GM12874 (cell line): ENCODE measurements around the gene GZMB.

Experiments
- CTCF ChIP-seq: IDR thresholded peaks from 2 replicates; pipeline ENCODE4 v1.5.1; 2011; ENCODE audit warnings: low read depth, mild to moderate bottlenecking, control low read depth, low read length, moderate library complexity; ENCODE audit not compliant: insufficient read depth

GZMB gene, protein sequence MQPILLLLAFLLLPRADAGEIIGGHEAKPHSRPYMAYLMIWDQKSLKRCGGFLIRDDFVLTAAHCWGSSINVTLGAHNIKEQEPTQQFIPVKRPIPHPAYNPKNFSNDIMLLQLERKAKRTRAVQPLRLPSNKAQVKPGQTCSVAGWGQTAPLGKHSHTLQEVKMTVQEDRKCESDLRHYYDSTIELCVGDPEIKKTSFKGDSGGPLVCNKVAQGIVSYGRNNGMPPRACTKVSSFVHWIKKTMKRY

GRCh38 chr14:24634158-24634557 is at the start of gene GZMB:
GZMB (minus strand) TSS chr14:24634190; CDS start chr14:24634160, 30 bp downstream.
- TF ChIP-seq CTCF, result no peak

DNA sequence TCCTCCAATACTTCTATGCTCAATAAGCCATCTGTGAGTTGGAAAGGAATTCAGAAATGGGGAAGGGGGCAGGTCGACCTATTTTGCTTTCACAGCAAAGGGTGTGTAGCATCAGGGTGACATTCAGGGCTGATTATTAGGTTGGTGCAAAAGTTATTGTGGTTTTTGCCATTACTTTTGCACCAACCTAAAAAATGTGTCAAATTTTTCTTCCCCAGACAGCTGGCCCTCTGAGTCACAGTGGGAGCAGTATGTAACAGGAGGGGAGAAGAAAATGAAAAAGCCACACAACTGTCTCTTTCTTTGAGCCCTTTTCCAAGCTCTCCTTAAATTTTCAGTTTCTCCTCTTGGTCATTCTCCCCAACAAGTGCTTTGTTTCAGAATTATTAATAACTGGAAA is 47.1 kb upstream of the GZMB start:
- TF ChIP-seq CTCF, result no peak

DNA sequence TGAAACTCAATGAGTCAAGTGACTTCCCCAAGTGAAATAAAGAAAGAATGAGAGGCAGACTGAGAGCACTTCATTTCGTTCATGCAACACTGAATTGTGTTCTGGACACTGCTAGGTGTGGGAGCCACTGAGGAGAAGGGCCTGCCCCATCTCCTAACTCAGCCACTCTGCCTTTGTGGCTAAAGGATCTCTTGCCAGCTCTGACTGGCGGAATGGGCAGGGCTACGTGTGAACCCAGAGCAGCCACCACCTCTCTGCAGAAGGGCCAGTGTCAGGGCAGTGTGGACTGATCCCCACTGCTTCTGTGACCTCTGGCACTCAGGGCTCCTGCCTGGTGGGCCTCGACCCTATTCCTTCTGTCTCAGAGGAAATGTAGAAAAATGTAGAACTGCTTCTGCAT is 46.5 kb upstream of the GZMB start:
- no peak for TF ChIP-seq CTCF

DNA sequence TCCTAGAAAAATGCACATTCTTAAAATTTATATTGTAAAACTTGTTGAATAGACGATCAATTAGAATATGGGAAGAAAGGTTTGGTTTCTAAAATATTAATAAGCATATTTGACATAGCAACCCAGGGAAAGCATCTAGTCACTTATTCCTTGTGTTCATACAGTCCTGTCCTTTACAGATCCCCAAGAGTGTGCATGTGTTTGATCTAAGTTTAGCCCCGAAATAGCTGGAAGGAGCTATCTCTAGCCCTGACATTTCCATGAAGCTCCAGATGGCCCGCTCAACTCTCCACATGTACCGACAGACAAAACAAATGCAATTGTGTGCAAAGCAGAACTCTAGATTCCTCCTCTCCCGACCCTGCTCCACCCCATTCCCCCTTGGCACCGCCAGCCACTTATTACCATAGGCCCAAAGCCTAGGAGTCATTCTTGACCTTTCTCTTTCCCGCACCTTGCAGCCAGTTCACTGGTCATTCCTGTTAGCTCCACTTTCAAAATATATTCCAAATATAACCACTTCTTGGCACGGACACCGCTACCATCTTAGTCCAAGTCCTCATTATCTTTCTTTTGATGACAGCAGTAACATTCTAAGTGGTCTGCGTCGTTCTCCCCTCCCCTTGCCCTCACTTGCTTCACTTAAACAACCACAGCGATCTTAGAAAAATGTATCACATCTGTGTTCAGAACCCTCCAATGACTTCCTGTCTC is 45.4 kb upstream of the GZMB start:
- no peak for TF ChIP-seq CTCF

DNA sequence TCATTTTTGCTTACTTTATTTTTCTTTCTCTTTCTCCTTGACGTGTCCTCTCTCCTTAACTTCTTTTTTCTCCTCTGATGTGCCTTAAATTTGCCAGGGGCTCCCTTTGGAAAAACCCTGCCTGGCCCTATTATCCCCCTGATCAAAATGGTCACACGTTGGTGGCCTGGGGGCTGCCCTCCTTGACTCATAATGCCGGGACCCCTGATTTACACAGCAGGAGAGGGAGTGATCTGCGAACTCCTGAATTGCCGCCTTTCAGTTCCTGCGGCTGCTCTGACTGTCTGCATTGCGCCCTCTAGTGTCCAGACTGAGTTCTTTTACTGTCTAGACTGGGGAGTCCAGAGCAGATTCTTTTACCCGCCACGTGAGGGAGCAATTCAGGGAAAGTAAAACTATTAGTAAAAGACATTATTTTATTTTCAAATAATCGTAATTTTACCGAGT is 44.8 kb upstream of the GZMB start:
- TF ChIP-seq CTCF, result peak; percentile 83

- no peak for TF ChIP-seq CTCF
Observed at GRCh38 chr14:24677956-24678355, 44.0 kb upstream of the GZMB start.

GRCh38 chr14:24674204-24674970 is 40.4 kb upstream of the GZMB start:
- no peak for TF ChIP-seq CTCF
